Neural progenitor cell (in vitro differentiated cells): ENCODE results near the gene HMX3.
A peak's percentile ranks its signal among the peaks of the same experiment; 100 is the strongest.

ENCODE experiments used
- CTCF ChIP-seq: fragments of 200-600 bp; sonication (generic); IDR thresholded peaks from 2 replicates; pipeline ENCODE4 v1.5.1; 2017; ENCODE audit warnings: antibody characterized with exemption, mild to moderate bottlenecking
- EZH2 ChIP-seq: fragments of 200-600 bp; sonication (generic); IDR thresholded peaks from 2 replicates; pipeline ENCODE4 v1.6.1; 2017; ENCODE audit warnings: antibody characterized with exemption, mild to moderate bottlenecking, moderate library complexity
- EZH2phosphoT487 ChIP-seq: fragments of 200-600 bp; sonication (generic); IDR thresholded peaks from 2 replicates; pipeline ENCODE4 v1.6.1; 2017; ENCODE audit warnings: antibody characterized with exemption

DNA sequence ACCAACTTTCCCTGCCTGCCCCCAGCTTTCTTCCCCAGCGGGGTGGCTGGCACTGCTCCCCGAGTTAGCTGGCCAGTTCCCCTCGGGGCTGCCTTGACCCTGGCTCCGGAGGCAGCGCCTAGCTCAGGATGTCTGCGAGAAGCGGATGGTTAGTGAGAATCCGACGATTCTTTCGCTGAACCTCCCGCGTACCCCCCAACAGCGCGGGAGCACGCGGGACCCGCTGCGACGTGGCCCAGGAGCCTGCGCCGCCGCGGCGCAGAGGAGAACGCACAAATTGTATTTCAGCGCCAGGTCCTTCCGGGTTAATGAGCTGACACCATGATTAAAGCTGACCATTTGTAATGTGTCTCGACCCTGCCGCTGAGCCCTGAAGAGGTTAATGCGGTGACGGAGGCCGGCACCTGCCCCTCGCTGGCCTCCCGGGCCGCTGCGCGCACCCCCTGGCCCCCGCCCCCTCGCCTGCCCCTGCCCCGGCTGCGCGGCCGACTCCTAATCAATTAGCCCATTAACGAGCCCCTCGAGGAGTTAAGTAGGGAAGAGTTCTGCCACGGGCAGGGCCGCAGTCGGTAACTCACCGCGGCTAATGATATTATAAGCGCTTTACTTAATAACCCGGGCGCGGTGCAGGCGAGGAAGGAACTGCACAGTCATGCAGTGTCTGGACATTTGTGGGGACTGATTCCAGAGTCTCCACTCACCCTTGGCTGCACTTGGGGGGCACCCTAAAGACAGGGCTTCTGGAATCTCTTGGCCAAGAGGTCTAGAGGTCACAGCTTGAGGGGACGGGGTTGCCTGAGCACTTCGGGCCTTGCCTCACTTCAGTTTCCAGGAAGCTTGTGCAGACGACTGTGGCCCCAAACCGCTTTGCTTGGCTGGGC is 10.5 kb downstream of the HMX3 start:
- TF ChIP-seq CTCF (no peak), EZH2 (peak; percentile 85), EZH2phosphoT487 (peak; percentile 73)
